ENCODE measurements around the gene C1QTNF8.
A peak's percentile ranks its signal among the peaks of the same experiment; 100 is the strongest.
"Not testable (repeated sequence)": the region's sequence is repeated elsewhere in the genome, so short reads cannot be mapped to it uniquely, and the experiment has no call there.

The C1QTNF8 gene

DNA sequence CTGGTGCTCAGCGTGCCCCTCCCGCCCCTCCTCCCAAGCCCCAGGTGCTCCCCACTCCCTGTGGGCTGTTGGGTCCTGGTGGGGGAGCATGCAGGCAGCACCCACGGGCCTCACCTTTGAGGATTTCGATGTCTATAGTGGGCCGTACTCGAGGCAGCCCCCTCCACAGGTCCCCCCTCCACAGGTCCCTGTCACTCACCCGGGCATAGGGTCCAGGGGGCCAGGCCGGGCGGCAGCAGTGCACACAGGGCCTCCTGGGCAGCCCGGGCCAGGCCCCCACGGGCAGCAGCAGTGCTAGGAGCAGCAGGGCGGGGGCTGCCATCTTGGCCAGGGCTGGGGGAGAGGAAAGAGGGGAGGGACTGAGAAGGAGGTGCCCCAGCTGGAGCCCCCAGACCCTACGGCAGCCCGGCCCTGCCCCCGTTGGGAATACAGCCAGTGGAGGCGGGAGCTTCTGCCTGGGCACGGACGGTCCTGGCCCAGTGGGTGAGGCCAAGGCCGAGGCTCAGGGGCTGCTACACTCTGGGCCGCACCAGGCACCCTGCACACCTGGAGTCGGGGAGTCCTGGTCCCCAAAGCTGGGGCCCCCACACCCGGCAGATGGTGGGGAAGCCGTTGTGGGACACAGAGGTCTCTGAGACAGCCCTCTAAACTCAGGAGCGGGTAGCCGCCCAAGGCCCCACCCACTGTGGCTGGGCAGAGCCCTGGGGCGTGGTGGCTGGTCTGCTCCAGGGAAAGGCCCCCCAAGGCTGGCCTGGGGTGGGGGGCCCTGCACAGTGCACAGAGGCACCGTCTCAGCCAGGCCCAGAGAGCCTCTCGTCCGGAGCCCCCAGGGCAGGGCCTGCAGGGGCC is 1.2 kb downstream of the C1QTNF8 start:
- Histone ChIP-seq H4K20me1 (ENCODE audit: insufficient read depth, low read length) (peaks cover 12% of the 10 kb centered on the region; the same call in 1 of the 2 replicates), H3K9me3 (ENCODE audit: insufficient read depth, low read length, severe bottlenecking) (peaks cover 2% of the 10 kb centered on the region), H3K27ac (ENCODE audit: low read length) (no peak overlapping the region), H3K36me3 (ENCODE audit: insufficient read depth, low read length) (no peaks in the 10 kb centered on the region), H3K4me2 (ENCODE audit: insufficient read depth, low read length) (no peak overlapping the region), H3K27me3 (ENCODE audit: insufficient read depth, low read length, poor library complexity) (no peaks in the 10 kb centered on the region), H3K4me1 (ENCODE audit: insufficient read depth, low read length) (no peaks in the 10 kb centered on the region), H2AFZ (ENCODE audit: low read depth, low read length) (no peak overlapping the region), H3K79me2 (ENCODE audit: insufficient read depth, low read length) (no peaks in the 10 kb centered on the region), H3K4me3 (ENCODE audit: low read depth in 1 of 2, low read length in 2 of 2) (no peak overlapping the region), H3K9ac (ENCODE audit: low read depth, low read length) (no peak overlapping the region)
- no peak for DNase-seq
- TF ChIP-seq, protein P1, sequence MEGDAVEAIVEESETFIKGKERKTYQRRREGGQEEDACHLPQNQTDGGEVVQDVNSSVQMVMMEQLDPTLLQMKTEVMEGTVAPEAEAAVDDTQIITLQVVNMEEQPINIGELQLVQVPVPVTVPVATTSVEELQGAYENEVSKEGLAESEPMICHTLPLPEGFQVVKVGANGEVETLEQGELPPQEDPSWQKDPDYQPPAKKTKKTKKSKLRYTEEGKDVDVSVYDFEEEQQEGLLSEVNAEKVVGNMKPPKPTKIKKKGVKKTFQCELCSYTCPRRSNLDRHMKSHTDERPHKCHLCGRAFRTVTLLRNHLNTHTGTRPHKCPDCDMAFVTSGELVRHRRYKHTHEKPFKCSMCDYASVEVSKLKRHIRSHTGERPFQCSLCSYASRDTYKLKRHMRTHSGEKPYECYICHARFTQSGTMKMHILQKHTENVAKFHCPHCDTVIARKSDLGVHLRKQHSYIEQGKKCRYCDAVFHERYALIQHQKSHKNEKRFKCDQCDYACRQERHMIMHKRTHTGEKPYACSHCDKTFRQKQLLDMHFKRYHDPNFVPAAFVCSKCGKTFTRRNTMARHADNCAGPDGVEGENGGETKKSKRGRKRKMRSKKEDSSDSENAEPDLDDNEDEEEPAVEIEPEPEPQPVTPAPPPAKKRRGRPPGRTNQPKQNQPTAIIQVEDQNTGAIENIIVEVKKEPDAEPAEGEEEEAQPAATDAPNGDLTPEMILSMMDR (IDR thresholded peaks at IDR 0.05; ENCODE audit: borderline replicate concordance, extremely low read depth, low read length, poor library complexity, severe bottlenecking) = no peak
- no peak for TF ChIP-seq EZH2 (IDR thresholded peaks at IDR 0.05; ENCODE audit: borderline replicate concordance, low read depth, low read length, severe bottlenecking)
- peak; percentile 38; the same call in 2 of the 3 replicates for ATAC-seq (ENCODE audit: insufficient read depth, low read depth)

DNA sequence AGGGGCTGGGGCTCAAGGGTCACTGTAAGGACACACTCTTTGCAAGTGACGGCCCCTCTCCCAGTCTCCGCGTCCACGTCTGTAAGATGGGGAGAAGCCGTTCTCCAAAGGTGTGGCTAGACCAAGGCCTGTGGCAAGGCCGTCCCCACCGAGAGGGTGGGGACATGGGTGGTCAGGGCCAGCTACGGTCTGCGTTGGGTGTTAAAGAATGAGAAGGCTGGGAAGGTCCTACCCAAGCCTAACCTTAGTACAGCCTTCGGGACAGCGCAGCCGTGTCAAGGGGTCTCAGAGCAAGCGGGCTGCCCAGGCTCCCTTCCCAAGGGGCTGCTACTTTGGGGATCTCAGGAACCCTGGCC is 1.9 kb downstream of the C1QTNF8 start:
- ATAC-seq (ENCODE audit: insufficient read depth, low read depth) = peak; percentile 15; the same call in 1 of the 3 replicates
- Histone ChIP-seq H3K4me1 (ENCODE audit: insufficient read depth, low read length) (no peaks in the 10 kb centered on the region), H3K4me2 (ENCODE audit: insufficient read depth, low read length) (no peak overlapping the region), H3K4me3 (ENCODE audit: low read depth in 1 of 2, low read length in 2 of 2) (no peak overlapping the region), H3K36me3 (ENCODE audit: insufficient read depth, low read length) (no peaks in the 10 kb centered on the region), H4K20me1 (ENCODE audit: insufficient read depth, low read length) (peaks cover 12% of the 10 kb centered on the region; the same call in 1 of the 2 replicates), H3K79me2 (ENCODE audit: insufficient read depth, low read length) (no peaks in the 10 kb centered on the region), H3K9ac (ENCODE audit: low read depth, low read length) (no peak overlapping the region), H3K27me3 (ENCODE audit: insufficient read depth, low read length, poor library complexity) (no peaks in the 10 kb centered on the region), H3K27ac (ENCODE audit: low read length) (no peak overlapping the region), H2AFZ (ENCODE audit: low read depth, low read length) (no peak overlapping the region), H3K9me3 (ENCODE audit: insufficient read depth, low read length, severe bottlenecking) (peaks cover 2% of the 10 kb centered on the region)
- TF ChIP-seq EZH2 (IDR thresholded peaks at IDR 0.05; ENCODE audit: borderline replicate concordance, low read depth, low read length, severe bottlenecking) = no peak
- TF ChIP-seq, protein P1 (IDR thresholded peaks at IDR 0.05; ENCODE audit: borderline replicate concordance, extremely low read depth, low read length, poor library complexity, severe bottlenecking) = no peak
- no peak for DNase-seq

DNA sequence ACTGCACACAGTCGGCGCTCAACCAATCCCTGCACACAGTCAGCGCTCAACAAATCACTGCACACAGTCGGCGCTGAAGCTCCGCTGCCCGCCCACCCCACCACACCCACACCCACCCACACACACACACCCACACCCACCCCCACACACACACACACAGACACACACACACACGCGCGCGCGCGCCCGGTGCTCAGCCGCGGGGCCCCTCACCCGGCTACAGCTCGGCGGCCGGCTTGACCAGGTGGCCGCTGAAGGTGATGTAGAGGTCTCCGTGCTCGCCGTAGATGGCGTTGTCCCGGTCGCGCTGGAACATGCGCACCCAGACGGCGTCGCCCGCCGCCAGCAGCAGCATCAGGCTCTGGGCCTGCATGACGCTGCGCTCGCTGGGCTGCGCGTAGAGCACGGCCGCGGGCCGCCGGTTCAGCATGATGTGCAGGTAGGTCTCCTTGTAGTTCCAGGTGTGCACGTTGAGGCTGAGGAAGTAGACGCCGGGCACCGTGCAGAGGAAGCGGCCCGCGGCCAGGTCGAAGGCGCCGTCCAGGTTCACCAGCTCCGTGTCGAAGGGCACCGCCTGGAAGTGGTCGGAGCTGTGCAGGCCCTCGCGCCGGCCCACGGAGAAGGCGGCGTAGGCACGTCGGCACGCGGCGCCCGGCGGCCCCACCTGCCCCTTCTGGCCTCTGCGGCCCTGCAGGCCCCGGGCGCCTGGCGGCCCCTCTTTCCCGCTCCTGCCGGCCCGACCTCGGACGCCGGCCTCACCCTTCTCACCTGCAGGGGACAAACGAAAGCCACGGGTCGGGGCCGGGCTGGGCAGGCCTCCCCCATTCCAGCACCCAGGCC is 2.5 kb downstream of the C1QTNF8 start:
- no peak overlapping the region for H3K4me2 ChIP-seq (ENCODE audit: insufficient read depth, low read length)
- no peaks in the 10 kb centered on the region for H3K4me1 ChIP-seq (ENCODE audit: insufficient read depth, low read length)
- H3K27ac ChIP-seq (ENCODE audit: low read length) = no peak overlapping the region
- H3K36me3 ChIP-seq (ENCODE audit: insufficient read depth, low read length) = no peaks in the 10 kb centered on the region
- DNase-seq = no peak
- H2AFZ ChIP-seq (ENCODE audit: low read depth, low read length) = no peak overlapping the region
- peaks cover 2% of the 10 kb centered on the region for H3K9me3 ChIP-seq (ENCODE audit: insufficient read depth, low read length, severe bottlenecking)
- no peaks in the 10 kb centered on the region for H3K79me2 ChIP-seq (ENCODE audit: insufficient read depth, low read length)
- H3K27me3 ChIP-seq (ENCODE audit: insufficient read depth, low read length, poor library complexity) = no peaks in the 10 kb centered on the region
- TF ChIP-seq EZH2 (IDR thresholded peaks at IDR 0.05; ENCODE audit: borderline replicate concordance, low read depth, low read length, severe bottlenecking) = no peak
- TF ChIP-seq, protein P1 (IDR thresholded peaks at IDR 0.05; ENCODE audit: borderline replicate concordance, extremely low read depth, low read length, poor library complexity, severe bottlenecking) = no peak
- ATAC-seq (ENCODE audit: insufficient read depth, low read depth) = no peak
- H3K9ac ChIP-seq (ENCODE audit: low read depth, low read length) = no peak overlapping the region
- peaks cover 12% of the 10 kb centered on the region; the same call in 1 of the 2 replicates for H4K20me1 ChIP-seq (ENCODE audit: insufficient read depth, low read length)
- no peak overlapping the region for H3K4me3 ChIP-seq (ENCODE audit: low read depth in 1 of 2, low read length in 2 of 2)

DNA sequence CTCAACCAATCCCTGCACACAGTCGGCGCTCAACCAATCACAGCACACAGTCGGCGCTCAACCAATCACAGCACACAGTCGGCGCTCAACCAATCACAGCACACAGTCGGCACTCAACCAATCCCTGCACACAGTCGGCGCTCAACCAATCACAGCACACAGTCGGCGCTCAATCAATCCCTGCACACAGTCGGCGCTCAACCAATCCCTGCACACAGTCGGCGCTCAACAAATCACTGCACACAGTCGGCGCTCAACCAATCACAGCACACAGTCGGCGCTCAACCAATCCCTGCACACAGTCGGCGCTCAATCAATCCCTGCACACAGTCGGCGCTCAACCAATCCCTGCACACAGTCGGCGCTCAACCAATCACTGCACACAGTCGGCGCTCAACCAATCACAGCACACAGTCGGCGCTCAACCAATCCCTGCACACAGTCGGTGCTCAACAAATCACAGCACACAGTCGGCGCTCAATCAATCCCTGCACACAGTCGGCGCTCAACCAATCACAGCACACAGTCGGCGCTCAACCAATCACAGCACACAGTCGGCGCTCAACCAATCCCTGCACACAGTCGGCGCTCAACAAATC is 3.3 kb downstream of the C1QTNF8 start:
- H3K9ac ChIP-seq (ENCODE audit: low read depth, low read length); H3K4me2 ChIP-seq (ENCODE audit: insufficient read depth, low read length); H3K27ac ChIP-seq (ENCODE audit: low read length); ATAC-seq (ENCODE audit: insufficient read depth, low read depth); H3K27me3 ChIP-seq (ENCODE audit: insufficient read depth, low read length, poor library complexity); H3K79me2 ChIP-seq (ENCODE audit: insufficient read depth, low read length); H3K4me3 ChIP-seq (ENCODE audit: low read depth in 1 of 2, low read length in 2 of 2); H3K9me3 ChIP-seq (ENCODE audit: insufficient read depth, low read length, severe bottlenecking); H3K4me1 ChIP-seq (ENCODE audit: insufficient read depth, low read length); H3K36me3 ChIP-seq (ENCODE audit: insufficient read depth, low read length); H2AFZ ChIP-seq (ENCODE audit: low read depth, low read length); DNase-seq: not testable (repeated sequence)
- H4K20me1 ChIP-seq (ENCODE audit: insufficient read depth, low read length) = peaks cover 12% of the 10 kb centered on the region; the same call in 1 of the 2 replicates

Data from DND-41 (cell line).